GM19193 (cell line): ENCODE measurements around the gene CAPZB.

Experiments used
- POLR2A ChIP-seq: IDR thresholded peaks from 4 replicates; pipeline ENCODE4 v1.6.1; 2011; ENCODE audit not compliant: insufficient read depth, insufficient read length; ENCODE audit errors: extremely low read depth

The CAPZB gene

DNA sequence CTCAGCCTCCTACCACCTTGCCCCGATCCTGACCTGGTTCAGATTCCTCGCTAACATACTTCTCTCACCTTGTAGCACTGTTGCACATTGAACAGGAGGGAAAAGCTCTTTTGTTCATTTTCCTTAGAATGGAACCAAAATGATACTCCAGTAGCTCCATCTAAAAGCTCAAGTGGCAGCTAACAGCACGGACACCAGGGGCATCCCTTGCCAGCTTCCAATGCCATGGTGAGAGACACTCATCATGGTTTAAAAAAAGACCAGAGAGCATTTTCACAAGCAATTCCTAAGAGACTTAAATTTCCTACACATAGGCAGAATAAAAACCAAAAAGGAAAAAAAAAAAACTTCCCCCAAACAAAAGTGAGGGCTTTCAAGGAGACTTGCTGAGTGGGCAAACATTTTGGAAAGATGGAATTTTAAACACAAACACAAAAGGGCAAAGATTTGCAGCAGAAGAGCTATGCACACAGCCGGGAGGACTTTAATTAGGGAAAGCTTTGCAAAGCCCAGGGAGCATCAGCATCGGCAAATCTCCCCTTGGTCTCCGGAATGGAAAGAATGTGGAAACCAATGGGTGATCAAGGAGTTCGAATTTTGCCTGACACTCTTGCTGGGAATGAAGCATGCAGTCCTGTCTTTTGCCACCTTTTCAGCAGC, 84.3 kb downstream of the CAPZB start:
- TF ChIP-seq POLR2A: no peak

DNA sequence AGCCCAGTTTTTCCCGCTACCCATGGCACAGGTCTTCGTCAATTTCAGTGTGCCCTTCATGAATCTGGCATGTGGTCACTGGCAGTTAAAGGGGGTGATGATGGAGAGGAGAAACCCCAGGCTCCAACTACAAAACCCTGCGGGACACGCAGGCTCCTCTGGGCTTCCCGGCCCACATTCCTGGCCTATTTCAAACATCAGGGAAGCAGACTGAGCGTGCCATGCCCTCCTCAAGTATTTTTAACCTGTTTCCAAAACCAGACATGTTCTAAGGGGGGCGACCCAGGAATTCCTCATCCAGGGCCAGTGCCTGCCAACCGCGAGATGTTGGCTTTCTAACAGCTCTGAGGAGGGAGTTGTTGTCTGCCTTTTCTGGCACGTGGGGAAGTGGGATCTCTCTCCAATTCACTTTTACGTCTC, 85.1 kb downstream of the CAPZB start:
- TF ChIP-seq POLR2A: no peak

DNA sequence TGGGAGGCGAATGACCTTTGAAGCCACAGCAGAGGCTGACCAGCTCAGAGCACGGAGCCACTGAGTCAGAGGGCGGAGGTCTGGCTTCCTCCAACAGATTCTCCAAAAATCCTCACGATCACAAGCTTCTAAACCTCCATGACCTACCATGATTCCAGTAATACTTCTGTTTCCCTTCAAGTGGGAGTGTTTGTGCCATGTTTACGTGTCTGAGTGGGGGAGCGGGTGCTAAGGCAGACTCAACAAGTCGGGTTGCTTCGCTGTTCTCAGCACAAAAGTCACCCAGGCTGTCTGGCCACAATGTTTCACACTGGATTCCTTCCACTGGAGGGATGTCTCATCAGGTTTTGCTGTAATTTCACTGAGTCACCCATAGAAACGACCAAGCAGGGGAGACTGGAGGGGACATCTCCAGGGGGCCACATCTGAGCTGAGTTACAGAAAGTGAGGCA, 87.0 kb downstream of the CAPZB start:
- TF ChIP-seq POLR2A: no peak

DNA sequence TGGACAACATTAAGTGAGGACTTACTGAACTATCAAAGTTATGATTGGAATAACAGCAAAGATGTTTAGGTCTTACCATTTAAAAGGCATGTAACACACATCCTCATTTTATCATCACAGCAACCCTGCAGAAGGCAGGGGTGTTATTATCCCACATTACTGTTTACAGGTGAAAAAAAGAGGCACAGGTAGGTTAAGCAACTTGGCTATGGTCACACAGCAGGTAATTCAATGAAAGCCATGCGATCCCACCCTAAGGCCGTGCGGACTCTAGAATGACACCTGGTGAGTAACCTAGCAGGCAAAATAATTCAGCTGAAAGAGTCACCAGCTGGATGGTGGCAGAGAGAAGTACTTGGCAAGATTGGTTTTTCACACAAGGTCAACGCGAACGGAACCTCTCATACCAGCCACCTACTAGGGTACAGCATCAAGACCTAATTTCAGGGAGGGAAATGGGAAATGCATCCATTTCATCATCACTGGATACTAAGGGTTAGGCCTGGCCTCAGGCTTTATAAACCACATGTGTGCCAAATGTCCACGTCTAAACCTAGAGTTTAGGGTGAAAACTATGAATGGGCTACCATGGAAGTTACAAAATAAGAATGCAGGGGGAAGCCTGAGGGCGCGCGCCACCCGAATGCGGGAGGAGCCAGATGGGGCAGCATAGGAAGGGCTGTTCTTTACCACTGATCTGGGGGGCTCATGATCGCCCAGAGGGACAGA, 88.0 kb downstream of the CAPZB start:
- TF ChIP-seq POLR2A: no peak

DNA sequence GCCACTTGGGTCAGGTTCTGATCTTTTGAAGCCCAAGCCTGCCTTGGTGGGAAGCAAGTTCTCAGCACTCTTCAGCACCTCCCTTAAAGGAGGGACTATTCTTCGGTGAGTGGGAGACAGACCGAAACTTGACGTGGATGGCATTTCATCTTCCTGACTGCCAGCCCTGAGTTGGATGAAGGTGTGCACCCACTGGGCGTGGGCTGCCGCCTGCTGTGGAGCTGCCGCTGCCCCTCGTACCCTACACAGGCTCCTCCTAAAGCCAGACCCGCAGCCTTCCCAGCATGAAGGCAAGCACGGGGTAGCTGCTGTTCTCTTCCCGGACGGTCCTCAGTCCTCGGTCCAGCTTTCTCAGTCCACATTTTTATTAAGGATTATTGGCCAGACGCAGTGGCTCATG, 89.1 kb downstream of the CAPZB start:
- TF ChIP-seq POLR2A: no peak

DNA sequence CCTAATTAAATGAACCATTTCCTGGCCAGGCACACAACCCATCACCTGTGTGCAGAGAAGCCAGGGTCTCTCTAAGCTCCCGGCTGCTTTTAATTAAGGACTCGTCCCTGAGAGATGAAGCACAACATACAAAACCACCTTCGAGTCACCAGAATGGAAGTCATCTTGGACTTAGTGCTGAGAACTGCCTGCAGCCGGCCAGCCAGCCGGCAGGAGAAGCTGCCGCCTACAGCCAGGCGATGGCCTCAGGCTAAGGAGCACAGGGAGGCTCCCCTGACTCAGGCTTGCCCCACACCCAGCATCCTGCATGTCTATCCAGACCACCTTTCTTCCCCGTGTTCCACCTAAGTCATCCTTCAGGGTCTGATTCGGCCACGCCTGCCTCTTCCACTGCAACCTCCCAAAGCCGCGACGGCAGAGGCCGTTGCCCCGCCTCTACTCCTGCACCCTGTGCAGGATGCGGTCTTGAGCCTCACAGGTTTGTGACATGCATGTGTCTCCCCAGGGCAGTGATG, 89.6 kb downstream of the CAPZB start:
- no peak for TF ChIP-seq POLR2A

DNA sequence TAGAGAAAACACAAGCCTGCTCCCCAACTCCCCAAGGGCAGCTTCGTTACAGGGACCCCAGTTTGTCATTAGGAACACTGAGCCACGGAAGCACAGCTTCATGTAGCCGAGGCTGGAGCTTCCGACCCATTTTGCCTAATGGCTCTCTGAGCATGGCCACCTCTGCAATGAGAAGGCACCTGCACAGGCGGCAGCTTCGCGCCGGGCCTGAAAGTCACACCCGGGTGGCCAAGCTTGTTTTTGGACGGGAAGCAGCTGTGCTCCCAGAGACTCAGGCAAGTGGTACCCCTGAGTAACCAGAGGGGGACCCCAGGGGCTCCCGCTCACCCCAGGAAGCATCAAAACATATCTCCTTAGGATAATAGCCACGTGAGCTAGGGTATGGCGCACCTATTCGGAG, 92.3 kb downstream of the CAPZB start:
- no peak for TF ChIP-seq POLR2A

DNA sequence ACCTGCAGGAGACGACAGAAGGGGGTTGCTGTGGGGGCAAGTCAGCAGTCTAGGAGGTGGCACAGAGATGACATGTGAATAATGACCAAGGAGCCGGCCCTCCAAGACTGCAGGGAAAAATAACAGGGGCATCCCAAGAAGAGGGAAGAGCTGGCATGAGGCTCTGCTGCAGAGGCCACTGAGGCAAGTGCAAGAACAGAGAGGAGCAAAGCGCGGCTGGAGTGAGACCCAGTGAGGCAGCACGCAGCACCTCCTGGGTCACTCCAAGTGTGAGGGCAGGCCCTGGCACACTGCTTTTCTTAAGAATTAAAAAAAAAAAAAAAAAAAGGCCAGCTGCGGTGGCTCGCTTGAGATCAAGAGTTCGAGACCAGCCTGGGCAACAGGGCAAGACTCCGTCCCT, 93.1 kb downstream of the CAPZB start:
- no peak for TF ChIP-seq POLR2A

DNA sequence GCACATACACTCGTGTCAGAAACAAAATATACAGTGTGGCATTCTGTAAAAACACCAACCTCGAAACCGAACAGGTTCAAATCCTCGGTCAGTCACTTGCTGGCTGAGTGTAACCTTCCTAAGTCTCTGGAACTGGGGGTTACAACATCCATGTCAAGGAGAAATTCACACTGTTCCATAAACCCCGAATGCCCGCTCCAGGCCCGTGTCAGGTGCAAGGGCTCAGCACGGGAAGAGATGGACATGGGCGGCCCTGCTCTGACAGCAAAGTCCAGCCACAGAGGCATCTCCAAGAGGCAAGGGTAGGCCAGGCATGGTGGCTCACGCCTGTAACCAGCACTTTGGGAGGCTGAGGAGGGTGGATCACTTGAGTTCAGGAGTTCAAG, 93.8 kb downstream of the CAPZB start:
- TF ChIP-seq POLR2A: no peak

DNA sequence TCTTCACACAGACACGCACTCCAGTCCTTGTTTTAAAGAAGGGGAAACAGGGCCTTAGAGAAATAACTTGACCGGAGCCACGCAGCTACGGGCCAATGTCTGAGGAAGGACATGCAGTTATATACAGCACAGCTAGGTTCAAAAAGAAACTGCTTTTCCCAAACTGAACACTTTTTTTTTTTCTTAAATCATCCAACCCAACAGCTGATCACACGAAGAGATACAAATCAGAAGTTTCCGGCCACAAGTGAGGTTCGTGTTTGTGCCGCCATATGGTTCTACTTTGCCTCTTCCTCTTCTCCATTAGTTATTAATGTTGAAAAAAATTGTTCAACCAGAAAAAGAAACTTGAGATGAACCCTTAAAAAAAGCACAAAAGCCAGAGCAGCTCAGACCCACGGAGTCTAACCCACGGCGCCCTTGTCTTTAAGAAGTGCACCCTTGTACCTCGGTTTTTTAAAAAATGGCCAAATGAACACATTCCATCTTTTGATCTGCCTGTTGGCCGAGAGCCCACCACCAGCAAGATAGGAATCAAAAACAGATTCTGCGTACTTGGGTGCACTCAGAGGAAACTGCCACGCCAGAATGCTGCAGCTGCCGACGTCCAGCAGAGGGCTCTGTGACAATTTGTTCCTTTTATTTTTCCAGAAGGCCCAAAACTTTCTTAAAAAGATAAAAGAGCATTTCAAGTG, 94.3 kb downstream of the CAPZB start:
- TF ChIP-seq POLR2A: no peak

DNA sequence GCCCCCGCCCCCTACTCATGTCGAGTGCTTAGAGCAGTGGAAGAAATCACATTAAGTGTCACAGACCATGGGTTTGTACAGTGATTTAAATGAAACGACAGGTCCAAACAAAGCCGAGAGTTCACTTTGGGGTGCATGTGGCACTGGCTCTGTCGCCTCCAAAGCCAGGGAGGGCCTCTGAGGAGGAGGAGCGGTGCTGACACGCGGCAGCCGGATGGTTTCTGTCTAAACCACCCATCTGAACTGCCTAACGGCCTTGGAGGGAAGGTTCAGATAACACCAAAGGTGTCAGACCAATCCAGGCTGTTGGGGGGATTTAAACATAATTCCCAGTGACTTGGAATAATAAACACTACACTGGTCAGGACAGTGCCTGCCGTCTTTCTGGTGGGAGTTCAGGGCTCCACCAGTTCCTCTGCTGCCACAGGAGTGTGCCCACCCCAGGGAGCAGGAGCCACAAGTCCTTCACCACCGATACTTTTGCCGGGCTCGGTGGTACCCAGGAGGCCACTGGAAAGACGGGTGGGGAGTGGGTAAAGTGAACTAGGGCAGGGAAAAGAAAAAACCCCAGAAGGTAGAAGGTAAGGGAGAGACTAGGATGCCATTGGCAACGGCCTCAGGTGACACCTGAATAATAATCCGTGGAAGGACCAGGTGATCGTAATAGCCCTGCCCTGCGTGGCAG, 95.0 kb downstream of the CAPZB start:
- TF ChIP-seq POLR2A: no peak

DNA sequence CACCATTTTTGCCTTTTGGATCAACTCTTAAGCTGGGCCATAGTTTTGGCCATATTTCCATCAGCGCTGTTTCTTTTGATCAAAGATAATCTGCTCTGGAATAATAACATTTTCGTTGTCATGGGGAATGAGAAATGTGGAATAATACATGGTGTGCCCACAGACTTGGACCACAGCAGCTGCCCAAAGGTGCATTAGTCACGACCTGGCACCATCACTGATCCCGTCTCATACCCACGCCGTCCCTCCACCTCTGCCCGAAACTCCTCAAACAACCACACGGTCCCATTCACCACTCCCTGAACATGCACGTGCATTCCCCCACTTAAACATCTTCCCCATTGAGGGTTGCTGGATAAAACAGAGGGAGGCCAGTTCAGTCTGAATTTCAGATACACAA, 96.4 kb downstream of the CAPZB start:
- no peak for TF ChIP-seq POLR2A

DNA sequence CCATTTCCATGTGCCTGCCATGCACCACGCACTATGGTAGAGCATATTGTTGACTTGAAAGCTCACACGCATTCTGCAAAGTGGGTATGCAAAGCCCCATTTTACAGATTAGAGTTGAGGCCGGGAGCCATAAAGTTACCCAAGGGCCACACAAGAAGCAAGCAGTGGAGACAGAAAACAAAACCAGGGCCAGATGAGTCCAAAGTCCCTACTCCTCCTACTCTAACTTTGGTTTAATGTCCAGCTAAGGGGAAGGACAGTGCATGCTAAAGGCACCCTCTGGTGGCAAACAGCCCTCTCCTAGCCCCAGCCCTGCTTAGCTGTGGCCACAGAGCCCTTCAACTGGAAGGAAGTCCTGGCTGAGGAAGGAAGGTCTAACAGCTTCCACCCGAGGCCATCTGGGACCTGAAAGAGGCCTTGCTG, 98.3 kb downstream of the CAPZB start:
- no peak for TF ChIP-seq POLR2A

DNA sequence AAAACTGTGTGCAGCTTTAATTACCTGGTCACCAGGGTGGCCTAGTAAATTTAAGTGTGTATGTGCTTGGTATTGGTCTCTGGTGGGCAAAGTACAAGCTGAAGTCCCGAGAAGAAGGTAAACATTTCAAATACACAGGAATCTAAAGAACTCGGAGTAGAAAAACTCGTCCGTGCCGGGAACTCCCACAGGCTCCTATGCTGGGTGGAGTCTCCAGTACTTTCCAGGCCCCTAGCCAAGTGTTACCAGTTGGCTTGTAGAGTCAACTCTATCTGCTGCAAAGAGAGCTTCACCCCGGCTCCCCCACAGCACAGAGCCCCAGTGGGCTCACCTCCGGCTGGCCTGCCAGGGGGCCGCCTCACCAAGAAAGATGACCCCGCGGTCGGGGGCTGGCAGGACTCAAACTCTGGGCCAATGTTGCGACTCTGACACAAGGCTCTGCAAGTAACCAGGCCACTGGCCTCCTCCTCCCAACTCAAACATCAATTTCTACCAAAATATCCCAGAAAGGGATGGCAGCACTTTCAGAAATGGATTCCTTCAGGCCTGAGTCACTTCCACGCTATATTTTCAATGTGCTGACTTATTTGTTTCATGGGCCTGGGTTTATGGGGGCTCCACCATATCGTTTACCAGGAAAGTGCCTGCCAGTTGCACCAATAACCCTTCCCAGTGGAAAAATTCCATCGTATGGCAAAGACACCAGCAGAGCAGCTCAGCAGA, 99.3 kb downstream of the CAPZB start:
- no peak for TF ChIP-seq POLR2A
